Heart left ventricle (tissue), 16 donors: ENCODE results near the gene DHRS3. TPM values are rescaled to one million over a fixed set of nuclear protein-coding genes. Genes with fewer than 3 reads are reported as not detected.
A peak's percentile ranks its signal among the peaks of the same experiment; 100 is the strongest.

ENCODE experiments used
- ATAC-seq, 4 donors: fragments of 200-7000 bp; cut with Tn5 transposase; one replicate each; pipeline ENCODE4 v1.9.1; 2020 to 2022; ENCODE audit warnings: moderate library complexity in 4 of 4, mild to moderate bottlenecking in 3 of 4, moderate number of reproducible peaks in 1 of 4
- DNase-seq, 5 donors: peaks; one replicate each; pipeline ENCODE4 v3.0.0-alpha.2; 2020
- H3K27ac ChIP-seq, 12 donors: fragments of 200-600 bp; sonication (generic) in 4 of 12; one replicate each; pipeline versions ENCODE4 v1.5.0 to v1.8.0; 2016 to 2022; ENCODE audit warnings: mild to moderate bottlenecking in 2 of 12
- H3K27me3 ChIP-seq, 9 donors: fragments of 200-600 bp; sonication (generic) in 2 of 9; one replicate each; pipeline versions ENCODE4 v1.5.1 to v1.8.0; 2016 to 2022; ENCODE audit warnings: mild to moderate bottlenecking in 3 of 9
- H3K36me3 ChIP-seq, 9 donors: fragments of 200-600 bp; sonication (generic) in 2 of 9; one replicate each; pipeline versions ENCODE4 v1.5.0 to v1.8.0; 2018 to 2022; ENCODE audit warnings: mild to moderate bottlenecking in 2 of 9
- H3K4me1 ChIP-seq, 12 donors: fragments of 200-600 bp; sonication (generic) in 4 of 12; one replicate each; pipeline versions ENCODE4 v1.5.0 to v1.8.0; 2016 to 2022; ENCODE audit warnings: mild to moderate bottlenecking in 3 of 12
- H3K4me3 ChIP-seq, 12 donors: fragments of 200-600 bp; sonication (generic) in 4 of 12; one replicate each; pipeline versions ENCODE4 v1.5.0 to v1.8.0; 2017 to 2022; ENCODE audit warnings: mild to moderate bottlenecking in 9 of 12, moderate library complexity in 4 of 12
- H3K9me3 ChIP-seq, 12 donors: fragments of 200-600 bp; sonication (generic) in 4 of 12; one replicate each; pipeline versions ENCODE4 v1.5.0 to v1.8.0; 2016 to 2022; ENCODE audit warnings: mild to moderate bottlenecking in 1 of 12
- CTCF ChIP-seq, 12 donors: fragments of 200-600 bp; sonication (generic) in 4 of 12; IDR thresholded peaks; one replicate each; pipeline versions ENCODE4 v1.5.0 to v1.8.0; 2018 to 2022; ENCODE audit warnings: antibody characterized with exemption in 12 of 12, mild to moderate bottlenecking in 5 of 12
- POLR2A ChIP-seq, 2 donors: fragments of 450-650 bp; IDR thresholded peaks; one replicate each; pipeline ENCODE4 v1.6.1; 2017; ENCODE audit warnings: antibody characterized with exemption in 2 of 2, mild to moderate bottlenecking in 2 of 2, moderate library complexity in 2 of 2
- WGBS, 4 donors: extraction: QIAGEN DNeasy Blood & Tissue Kit in 2 of 4; methylation state at CpG; one replicate each; pipeline versions ENCODE4 v1.1.5 to v1.1.7; 2013 to 2018; 5-methylcytosine and 5-hydroxymethylcytosine counted together
- intact Hi-C, 10 donors: fragments of 100-400 bp; cut with DNase I; formaldehyde crosslinking; loops; one replicate each; pipeline versions ENCODE4 v1.11.1 to v1.14.2; 2022
- polyA plus RNA-seq, 2 donors: library from polyadenylated mRNA; stranded (reverse); fragments of 200-250 nt; gene quantifications; one replicate each; pipeline ENCODE4 v1.2.3, GENCODE V29; 2013
- total RNA-seq, 9 donors: library from RNA; depleted of rRNA in 2 of 9; stranded (reverse); fragments of >200 nt in 2 of 9; fragmentation: NEBNext Ultra II Directional in 3 of 9; extraction: Animal tissue kit (Norgen Biotek cat#: 25700) in 3 of 9; gene quantifications; one replicate each; pipeline versions ENCODE4 v1.1.0 to v1.2.4, GENCODE V29; 2016 to 2023
- donor health status: ischemic (EF 13 %, LVEDD 7.1; RV severe dilation, severe dysfunction).
- donor health status: healthy with polysubstance abuse.
- donor health status: DM: no; HTN: yes; CAD: no.
- donor health status: DM: no; HTN: no; CAD: no.
- donor health status: ischemic (EF 25% LVEDD 6.9; RV normal size, moderate dysfunction).
- donor health status: ischemic (EF 25% LVEDD 5.7; RV mildly dilated, moderate dysfunction).
- donor health status: healthy.
- donor health status: DM: yes; HTN: yes; CAD: no.
- donor health status: ischemic (EF 35%, LVEDD 5.7; RV mildly dilated, moderate dysfunction).
- donor health status: nonischemic (EF 11% LVEDD 7.7; RV severe dilation, severe dysfunction).
- donor health status: DM: yes; HTN: yes; CAD: no.
- donor health status: PGD.
- donor health status: ischemic (EF 29% LVEDD 5.4; RV normal size, mild dysfunction).
- donor health status: nonischemic (EF 23%, LVEDD 6.1; RV moderate dilation, normal function).

DHRS3 gene
- total and polyA plus RNA-seq, 11 donors: 28.6 to 102 (median 59.9) TPM

- intact Hi-C loops: loop anchor here in 2 of 10 donors (5.0 kb wide), 1 partner anchor 74 kb away; the partner anchor contains the start of gene DHRS3 (in 2 of the 2)
- no peaks in the 10 kb centered on the region for H3K9me3 ChIP-seq
- ATAC-seq (no peak), DNase-seq (no peak)
- no peaks in the 10 kb centered on the region for H3K36me3 ChIP-seq
- WGBS, 4 donors: 94 to 95% (median 95%) methylated on average over 9 of the region's 9 CpGs
- no peak overlapping the region for H3K4me3 ChIP-seq
- peak overlapping the region in 1 of 12 donors; percentile 83 for H3K27ac ChIP-seq
- H3K4me1 ChIP-seq: peaks cover 6 to 54% (median 28%) of the 10 kb centered on the region in 12 donors
- TF ChIP-seq CTCF (IDR thresholded peaks at IDR 0.05) (no peak), POLR2A (IDR thresholded peaks at IDR 0.05) (no peak)
- no peaks in the 10 kb centered on the region for H3K27me3 ChIP-seq
Measured at GRCh38 chr1:12542616-12543592, 75.1 kb downstream of the DHRS3 start.

GRCh38 chr1:12542138-12542465 is 75.9 kb downstream of the DHRS3 start:
- Histone ChIP-seq H3K4me1 (peaks cover 0 to 46% (median 23%) of the 10 kb centered on the region in 12 donors), H3K27me3 (no peaks in the 10 kb centered on the region), H3K9me3 (no peaks in the 10 kb centered on the region), H3K4me3 (no peak overlapping the region), H3K27ac (peak overlapping the region in 5 of 12 donors; percentile 15 to 83 (median 64)), H3K36me3 (no peaks in the 10 kb centered on the region)
- no peak for ATAC-seq
- 78 to 93% (median 92%) methylated on average over 9 of the region's 9 CpGs for WGBS, 4 donors
- no peak for TF ChIP-seq POLR2A (IDR thresholded peaks at IDR 0.05)
- no peak for TF ChIP-seq CTCF (IDR thresholded peaks at IDR 0.05)
- DNase-seq: no peak
- intact Hi-C loops: loop anchor here in 2 of 10 donors (5.0 kb wide), 1 partner anchor 75 kb away; the partner anchor contains the start of gene DHRS3 (in 2 of the 2)

- Histone ChIP-seq H3K27ac (peak overlapping the region in 9 of 12 donors; percentile 11 to 83 (median 61)), H3K27me3 (no peaks in the 10 kb centered on the region), H3K9me3 (peaks cover 0 to under 1% (median 0%) of the 10 kb centered on the region in 12 donors), H3K4me3 (no peak overlapping the region), H3K36me3 (no peaks in the 10 kb centered on the region), H3K4me1 (peaks cover 0 to 40% (median 17%) of the 10 kb centered on the region in 12 donors)
- peak in 4 of 5 donors; percentile 68 to 82 (median 70) for DNase-seq
- peak; percentile 7 to 53 (median 38) for ATAC-seq
- intact Hi-C loops: loop anchor here in 2 of 10 donors (5.0 kb wide), 1 partner anchor 76 kb away; the partner anchor contains the start of gene DHRS3 (in 2 of the 2)
- WGBS, 4 donors: 54 to 64% (median 62%) methylated on average over 16 to 17 of the region's 17 CpGs
- TF ChIP-seq POLR2A (IDR thresholded peaks at IDR 0.05) (no peak), CTCF (IDR thresholded peaks at IDR 0.05) (no peak)
Measured at GRCh38 chr1:12541274-12542137, 76.5 kb downstream of the DHRS3 start.
